HS-5 (cell line): Measurements from ENCODE around the gene NODAL.
A peak's percentile ranks its signal among the peaks of the same experiment; 100 is the strongest.

Source experiments
- DNase-seq: peaks from one replicate; pipeline ENCODE4 v3.0.0-alpha.2; 2012; ENCODE audit warnings: low read depth

Gene NODAL

DNA sequence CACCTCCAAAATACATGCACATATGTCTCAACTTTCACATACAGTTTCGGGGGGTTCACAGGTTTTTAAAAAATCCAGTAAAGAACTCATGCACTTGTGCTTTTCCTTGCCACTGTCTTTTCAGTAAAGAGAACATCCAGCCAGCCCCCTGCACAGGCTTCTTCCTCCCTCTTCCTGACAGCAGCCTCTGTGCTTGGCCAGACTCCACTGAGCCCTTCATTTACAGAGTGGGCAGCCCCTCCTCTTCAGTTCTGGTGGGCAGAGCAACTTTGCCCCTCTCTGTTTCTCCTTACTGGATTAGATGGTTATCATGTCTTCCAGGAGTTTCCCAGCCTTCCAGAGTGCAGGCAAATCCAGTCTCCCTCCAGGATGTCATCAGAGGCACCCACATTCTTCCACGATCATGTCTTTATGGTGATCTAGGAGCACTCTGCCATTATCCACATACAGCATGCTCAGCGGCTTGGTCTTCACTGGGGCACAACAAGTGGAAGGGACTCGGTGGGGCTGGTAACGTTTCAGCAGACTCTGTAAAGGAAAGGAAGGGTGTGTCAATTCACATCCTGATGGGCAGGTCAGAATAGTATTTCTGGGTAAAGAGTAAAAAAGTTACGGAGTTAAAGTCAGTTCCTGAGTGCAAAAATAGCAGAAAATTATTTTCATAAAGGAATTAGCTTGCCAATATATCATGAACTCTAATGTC lies 8.8 kb downstream of the NODAL start:
- DNase-seq: no peak

DNA sequence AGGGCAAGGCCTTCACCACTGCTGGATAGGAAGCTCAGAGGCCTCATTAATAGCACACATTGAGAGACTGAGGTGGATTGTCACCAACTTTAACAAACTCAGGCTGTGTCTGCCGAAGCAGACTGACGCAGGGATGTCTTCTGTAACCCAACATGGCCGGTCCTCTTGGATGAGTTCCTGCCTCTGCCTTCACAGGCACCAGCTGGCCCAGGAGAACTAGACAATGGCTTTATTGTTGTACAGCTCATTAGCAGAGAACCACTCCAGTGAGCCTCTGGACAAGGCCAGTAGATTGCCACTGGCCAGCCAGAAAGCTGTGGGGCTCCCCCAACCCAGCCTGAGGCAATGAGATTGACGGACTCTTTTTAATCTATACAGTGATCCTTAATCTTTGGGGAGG lies 9.4 kb downstream of the NODAL start:
- DNase-seq: no peak

DNA sequence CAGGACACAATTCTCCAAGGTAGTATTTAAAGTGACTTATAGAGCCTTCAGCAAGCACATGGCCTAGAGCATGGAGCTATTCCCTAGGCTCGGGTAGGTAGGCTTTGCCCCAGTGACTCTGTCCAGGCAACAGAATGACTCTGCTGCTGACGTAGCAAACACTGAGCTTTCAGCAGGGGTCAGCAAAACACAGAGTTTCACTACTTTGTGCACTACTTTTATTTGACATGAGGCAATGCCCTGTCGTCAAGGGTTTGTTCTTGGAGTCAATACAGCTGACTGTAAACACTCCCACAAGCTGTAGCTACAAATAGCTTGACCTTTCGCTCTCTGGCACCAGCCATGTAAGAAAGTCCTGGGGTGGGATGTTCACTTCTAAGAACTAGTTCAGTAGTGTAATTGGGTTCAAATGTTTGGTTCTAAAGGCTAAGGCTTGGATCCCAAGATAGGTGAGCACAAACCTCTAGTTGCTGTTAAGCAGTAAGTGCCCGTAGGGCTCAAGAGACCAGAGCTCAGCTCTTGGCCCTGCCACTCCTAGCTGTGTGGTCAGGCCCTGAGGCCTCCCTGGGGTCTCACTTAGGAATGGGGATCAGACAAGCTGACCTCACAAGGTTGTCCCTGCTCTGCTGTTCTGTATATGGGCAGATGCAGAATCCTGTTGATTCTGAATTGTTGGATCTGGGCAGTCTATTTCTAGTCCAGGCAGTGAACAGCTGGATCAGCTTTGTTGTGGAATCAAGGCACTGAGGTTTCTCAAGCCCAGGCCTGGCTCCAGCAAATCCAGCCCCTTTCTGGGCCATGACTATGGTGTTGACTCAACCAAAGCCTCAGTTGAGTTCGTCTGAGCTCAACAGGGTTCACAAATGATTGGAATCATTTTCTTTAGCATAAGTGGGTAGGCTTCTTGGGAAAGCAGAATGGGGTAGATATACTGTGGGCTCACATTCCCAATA lies 10.7 kb downstream of the NODAL start:
- DNase-seq: no peak

DNA sequence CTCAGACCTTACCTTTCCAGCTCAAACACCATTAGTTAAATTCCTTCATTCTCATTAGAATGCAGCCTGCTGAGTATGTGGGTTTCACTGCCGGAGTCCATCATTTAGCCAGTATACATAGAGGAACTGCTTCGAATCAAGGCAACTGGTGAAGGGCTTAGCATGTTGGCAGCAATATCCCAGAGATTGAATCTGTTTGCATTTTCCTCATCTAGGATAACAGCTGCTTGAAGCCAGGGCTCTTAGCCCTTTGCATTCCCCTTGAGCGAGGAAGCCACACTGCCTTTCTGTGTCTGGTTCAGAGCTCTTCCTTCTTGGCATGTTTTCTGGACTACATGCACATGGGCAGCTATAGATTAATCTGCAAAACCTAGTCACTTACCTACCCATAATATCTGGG lies 14.7 kb downstream of the NODAL start:
- DNase-seq: no peak

DNA sequence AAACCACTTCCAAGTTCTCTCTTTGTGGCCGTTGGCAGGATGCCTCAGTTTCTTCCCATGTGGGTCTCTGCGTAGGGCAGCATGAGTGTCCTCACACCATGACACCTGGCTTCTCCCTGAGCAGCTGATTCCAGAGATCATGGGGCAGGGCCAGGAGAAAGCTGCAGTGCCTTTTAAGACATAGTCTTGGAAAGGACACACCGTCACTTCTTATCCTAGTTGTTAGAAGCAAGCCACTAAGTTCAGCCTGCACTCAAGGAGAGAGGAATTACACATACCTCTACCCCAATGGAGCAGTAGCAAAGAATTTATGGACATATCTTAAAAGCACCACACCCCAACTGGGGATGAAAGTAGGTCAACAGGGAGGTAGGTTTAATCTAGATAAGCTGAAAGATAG lies 16.4 kb downstream of the NODAL start:
- DNase-seq: no peak

DNA sequence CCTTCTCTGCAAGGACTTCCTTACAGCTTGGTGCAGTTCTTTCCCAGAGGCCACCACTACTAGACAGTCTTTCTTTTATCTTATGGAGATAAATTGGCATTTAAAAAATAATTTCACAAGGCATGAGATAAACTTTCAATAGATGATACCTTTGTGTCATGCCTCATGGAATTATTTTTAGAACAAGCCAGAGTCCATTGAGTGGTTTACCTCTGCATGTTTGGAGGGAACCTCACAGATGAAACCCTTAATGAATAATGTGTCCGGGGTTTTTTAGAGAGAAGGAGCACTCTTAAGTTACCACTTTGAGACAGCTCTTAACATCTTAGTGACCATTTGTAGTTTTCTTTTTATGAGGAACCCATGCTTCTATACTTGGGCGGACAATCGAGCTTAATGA lies 17.2 kb downstream of the NODAL start:
- no peak for DNase-seq

DNA sequence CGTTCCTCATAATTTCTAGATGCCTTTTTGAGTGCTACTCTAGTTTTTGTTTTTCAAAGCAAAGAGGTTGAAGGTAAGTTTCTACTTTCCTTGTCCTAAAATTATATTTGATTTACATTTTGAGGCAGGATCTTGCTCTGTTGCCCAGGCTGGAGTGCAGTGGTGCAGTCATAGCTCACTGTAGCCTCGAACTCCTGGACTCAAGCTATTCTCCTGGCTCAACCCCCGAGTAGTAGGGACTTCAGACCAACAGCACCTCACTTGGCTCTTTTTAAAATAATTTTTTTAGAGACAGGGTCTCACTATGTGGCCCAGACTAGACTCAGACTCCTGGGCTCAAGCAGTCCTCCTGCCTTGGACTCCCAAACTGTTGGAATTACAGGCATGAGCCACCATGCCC lies 22.8 kb downstream of the NODAL start:
- no peak for DNase-seq

DNA sequence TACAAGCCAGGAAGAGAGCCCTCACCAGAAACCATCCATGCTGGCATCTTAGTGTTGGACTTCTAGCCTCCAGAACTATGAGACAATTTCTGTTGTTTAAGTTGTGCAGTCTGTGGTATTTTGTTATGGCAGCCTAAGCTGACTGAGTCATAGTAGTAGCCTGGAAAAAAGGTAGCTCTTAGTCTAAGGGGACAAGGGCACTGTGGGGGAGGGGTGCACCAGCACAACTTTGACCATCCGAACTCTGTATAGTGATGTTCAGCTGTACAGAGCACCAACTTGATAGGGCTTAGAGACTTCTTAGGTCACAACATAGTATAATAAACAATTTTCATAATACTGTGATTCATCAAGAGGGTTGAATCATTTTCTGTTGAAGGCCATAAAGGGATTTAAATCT lies 23.3 kb downstream of the NODAL start:
- DNase-seq: no peak

DNA sequence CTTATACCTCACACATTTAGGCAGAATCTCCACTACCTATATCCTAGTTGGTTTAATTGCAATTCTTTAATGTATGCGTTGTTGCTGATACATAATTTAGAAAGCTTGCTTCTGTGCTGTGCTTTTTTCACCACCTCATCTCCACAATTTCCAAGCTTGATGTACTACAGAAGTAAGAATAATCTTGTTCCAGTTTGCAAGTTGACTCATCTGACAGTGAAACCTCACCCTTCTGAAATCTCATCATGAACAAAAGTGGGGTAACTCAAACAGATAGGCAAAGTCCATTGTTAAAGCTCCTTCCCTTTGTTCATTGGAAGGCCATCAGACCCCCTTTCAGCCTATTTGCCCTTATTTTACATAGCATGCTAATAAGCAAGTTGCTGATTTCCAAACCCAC lies 23.9 kb downstream of the NODAL start:
- no peak for DNase-seq

DNA sequence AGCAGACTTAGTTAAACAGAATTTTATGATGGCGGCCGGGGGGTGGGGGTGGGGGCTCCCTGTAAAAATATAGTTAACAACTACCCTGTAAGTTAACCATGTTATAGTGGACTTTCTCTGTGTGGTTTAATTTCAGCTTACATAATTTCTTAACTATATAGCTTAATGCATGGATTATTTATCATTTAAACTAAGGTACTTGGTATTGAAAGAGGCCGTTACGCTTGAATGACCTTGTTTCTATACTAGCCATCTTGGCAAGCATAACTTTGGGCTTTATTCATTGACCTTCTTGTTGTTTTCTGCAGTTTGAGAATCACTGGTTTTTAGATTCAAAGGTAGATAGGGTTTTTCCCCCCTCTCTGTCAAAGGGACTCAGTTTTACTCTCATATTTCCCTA lies 29.1 kb downstream of the NODAL start:
- no peak for DNase-seq

DNA sequence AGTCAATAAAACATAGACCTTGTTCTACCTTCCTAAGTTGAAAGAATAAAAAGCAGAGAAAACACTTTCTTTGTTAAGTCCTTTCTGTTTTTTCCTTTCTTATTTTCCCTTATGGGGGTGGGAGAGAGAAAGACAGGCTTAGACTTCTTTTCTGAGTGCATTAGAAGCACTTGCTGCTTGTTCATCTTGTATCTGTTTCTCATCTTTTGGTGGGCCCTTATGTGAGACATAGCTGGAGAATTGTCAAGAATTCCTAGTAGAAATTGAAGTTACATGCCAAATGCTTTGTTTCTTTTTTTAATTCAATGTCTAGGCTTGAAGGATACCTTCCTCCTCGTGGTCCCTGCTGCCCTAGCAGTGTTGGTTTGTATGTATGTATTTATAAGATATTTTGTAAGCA lies 30.9 kb downstream of the NODAL start:
- DNase-seq: no peak

DNA sequence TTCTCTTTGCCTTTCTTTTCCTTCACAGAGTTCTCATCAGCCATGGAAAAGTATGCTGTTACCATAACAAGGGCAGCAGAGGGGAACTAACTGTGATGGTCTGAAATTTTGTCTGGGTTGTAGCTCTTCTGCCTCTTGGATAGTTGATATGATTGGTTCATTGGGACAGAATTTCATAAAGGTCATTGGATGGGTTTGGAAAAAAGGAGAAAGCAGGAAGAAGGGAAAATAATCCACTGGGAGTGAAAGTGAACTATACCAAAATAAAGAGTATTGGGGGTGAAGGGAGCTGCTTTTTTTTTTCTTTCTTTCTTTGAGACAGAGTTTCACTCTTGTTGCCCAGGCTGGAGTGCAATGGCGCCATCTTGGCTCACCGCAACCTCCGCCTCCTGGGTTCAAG lies 31.7 kb downstream of the NODAL start:
- no peak for DNase-seq

DNA sequence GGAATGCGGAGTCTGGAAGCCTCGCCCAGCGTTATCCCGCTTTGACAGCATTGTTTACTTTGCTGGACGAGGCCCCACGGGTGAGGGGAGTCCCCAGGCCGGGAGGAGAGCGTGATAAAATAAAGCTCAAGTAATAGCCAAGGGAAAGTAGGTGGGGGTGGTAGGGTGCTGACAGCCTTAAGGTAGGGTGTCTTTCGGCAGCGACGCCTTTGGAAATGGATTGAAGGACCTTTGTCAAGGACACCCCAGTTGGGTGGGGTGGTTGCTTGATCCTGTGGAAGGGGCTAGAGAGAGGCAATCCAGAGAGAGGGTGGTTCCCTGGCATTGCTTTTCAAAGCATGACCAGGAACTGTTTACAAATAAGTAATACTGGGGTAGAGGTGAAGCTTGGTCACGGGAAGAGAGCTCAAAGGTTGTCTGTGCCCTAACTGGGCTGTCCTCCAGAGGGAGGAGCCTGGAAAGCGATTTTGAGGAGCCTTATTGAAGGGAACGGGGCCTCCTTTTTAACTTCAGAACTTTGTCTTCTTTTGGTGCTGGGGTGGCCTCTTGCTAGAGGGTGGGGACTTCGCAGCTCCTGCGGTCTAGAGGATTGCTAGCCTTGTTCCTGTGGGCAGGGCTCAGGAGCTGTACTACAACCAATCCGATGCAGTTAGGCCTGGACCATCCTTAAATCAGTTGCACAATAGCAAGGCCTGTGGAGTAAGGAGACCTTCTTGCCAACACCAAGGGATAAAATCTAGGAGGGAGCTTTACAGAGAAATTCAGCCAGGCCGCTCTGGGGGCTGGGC lies 36.2 kb downstream of the NODAL start:
- peak; percentile 73 for DNase-seq

DNA sequence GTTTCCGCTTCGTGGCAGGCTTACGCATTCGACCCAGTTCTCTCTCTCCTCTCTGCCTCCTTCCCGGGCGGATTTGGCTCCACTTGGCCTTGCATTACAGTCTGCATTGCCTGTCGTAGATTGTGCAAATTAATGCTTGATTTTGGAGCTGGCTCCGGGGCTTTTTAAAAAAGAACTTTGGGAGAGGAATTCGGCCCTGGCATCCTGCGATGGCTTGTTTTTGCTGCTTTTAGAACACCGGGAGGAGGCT lies 36.8 kb downstream of the NODAL start:
- DNase-seq: no peak

DNA sequence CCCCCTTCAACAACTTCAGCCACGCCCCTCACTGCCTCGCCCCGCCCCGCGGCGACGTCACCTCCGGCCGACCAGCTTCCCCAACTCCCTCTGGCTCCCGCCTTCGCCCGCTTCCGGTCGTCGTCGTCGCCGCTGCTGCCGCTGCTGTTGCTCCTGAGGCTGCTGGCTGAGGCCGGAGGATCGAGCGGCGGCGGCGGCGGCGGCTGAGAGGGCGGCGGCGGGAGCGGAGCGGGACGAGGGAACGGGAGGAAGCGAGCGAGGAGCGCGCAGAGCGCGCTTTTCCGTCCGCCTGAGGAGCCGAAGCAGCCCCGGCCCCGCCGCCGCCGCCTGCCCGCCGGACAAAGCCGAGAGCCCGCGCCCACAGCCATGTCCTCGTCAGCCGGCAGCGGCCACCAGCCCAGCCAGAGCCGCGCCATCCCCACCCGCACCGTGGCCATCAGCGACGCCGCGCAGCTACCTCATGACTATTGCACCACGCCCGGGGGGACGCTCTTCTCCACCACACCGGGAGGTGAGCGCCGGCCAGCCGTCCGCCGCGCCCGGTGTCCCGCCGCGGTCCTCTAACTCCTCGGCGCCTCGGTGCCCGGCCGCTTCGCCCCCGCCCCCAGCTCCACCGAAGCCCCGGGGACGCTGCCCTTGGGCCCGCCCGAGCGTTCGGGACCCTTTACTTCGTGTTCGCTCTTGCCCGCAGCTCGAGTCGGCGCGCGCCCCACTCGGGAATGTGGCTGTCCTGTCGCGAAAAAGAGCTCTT lies 37.3 kb downstream of the NODAL start, which contains the start of gene EIF4EBP2:
Gene EIF4EBP2, plus strand, starts transcription at position 110 of the 751 bp plus-strand sequence. Its CDS starts 257 bp downstream, at position 367.
- peak; percentile 66 for DNase-seq

DNA sequence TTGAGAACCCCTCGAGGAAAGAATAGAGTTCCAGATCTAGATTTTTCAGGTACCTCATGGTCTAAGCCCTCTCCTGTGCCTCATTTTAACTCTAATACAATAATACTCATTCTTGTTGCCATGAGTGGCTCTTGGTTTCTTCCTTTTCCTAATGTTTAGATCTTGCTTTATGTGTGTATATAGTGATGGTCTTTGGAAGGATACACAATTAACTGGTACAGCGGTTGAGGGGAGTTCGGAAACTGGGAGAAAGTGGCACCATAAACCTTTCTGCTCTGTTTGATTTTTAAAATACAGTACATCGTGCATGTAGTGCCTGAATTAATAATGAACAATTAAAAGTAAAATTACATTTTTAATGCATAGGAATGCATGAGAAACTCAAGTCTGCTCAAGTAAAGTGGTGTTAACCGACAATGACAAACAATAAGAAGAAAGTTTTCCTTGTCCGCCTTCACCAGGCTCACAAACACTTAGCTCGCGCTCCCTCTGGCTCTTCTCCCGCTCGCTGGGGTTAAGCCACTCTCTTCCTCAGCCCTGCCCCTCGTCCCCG lies 37.9 kb downstream of the NODAL start:
- no peak for DNase-seq

DNA sequence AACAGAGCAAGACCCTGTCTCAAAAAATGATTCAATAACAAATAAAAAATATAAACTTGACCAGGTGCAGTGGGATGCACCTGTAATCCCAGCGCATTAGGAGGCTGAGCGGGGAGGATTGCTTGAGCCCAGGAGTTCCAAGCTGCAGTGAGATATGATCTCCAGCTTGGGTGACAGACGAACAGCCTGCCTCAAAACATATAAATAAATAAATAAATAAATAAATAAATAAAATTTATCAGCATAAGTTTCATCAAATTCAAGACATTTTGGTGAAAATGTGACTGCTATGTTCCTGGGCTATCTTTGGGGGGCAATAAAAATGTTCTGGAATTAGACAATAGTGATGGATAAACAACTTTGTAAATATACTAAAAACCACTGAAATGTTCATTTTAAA lies 42.3 kb downstream of the NODAL start:
- DNase-seq: no peak

DNA sequence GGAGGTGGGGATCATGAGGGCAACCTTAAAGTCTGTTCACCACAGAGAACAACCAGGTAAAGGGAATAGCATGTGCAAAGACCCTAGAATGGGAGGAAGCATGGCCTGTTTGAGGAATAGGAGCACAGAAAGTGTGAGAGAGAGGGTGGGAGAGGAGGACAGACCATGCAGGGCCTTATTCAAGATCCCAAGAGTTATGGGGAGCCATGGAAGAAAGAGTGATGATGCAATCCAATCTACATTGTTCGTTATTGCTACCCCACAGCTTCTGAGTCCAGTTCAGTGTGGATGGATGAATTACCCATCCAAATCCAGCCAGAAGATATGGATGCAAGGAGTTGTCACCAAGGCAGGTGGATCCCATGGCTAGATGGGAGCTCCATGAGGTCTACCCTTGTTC lies 45.3 kb downstream of the NODAL start:
- DNase-seq: no peak

DNA sequence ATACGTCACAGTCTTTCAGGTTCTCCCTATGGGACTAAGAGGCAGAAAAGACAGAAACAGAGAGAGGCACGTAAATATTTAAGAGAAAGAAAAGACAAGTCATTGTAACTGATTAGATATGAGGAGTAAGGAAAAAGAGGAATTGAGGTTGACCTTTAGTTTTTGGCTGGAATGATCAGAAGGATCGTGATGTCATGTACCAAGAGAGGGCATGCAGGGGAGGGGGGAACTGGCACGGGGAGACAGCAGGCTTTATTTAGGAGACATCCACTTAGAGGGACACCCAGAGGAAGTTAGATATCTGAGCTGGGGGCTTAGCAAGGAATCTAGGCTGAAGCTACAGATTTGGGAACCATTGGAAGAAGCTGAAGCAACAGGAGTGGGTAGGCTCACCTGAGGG lies 49.8 kb downstream of the NODAL start:
- no peak for DNase-seq
